Posterior vena cava (tissue), 2 donors: ENCODE data around the gene FBXO42. TPM values are rescaled to one million over a fixed set of nuclear protein-coding genes. Genes with fewer than 3 reads are reported as not detected.
"Not testable (repeated sequence)": the region's sequence is repeated elsewhere in the genome, so short reads cannot be mapped to it uniquely, and the experiment has no call there.

Source experiments
- DNase-seq: peaks from one replicate; pipeline ENCODE4 v3.0.0-alpha.2; 2020; ENCODE audit warnings: low spot score
- intact Hi-C, 2 donors: fragments of 100-400 bp; cut with DNase I; formaldehyde crosslinking; loops; one replicate each; pipeline versions ENCODE4 v1.14.1 to v1.14.2; 2022 to 2023
- total RNA-seq, 2 donors: library from RNA; stranded (reverse); fragmentation: NEBNext Ultra II Directional; extraction: Animal tissue kit (Norgen Biotek cat#: 25700); gene quantifications; one replicate each; pipeline ENCODE4 v1.2.1, GENCODE V29; 2021
- donor health status: DM: yes; HTN: yes; CAD: no.
- donor health status: DM: yes; HTN: yes; CAD: no.

The FBXO42 gene
- total RNA-seq, 2 donors from 2014 or later, result 17.8 to 20.8 TPM

DNA sequence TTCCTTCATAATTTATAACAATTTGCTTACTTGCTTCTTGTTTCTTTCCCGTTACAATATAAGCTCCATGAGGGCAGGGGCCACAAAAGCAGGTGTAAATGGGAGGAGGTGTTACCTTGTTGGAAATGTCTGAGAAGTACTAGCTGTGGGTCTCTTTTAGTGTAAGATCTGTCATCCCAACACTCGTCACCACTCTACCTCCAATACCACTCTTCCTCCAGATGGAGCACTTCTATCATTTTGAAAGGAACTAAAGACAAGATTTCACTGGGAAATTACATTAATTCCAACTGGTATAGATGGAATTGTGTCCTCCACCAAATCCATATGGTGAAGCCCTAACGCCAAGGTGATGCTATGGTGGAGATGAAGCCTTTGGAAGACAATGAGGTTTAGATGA, 62.3 kb downstream of the FBXO42 start:
- DNase-seq, result no peak
- intact Hi-C loops, result loop anchor here in 1 of 2 donors (5.0 kb wide), 1 partner anchor 38 kb away; no protein-coding TSS in a partner anchor

DNA sequence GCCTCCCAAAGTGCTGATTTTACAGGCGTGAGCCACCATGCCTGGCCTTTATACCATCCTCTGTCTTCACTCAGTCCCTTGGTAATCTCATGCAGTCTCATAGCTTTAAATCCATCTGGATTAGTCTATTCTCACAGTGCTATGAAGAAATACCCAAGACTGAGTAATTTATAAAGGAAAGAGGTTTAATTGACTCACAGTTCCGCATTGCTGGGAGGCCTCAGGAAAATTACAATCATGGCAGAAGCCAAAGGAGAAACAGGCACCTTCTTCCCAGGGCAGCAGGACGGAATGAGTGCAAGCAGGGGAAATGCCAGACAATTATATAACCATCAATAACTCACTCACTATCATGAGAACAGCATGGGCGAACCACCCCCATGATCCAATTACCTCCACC, 66.2 kb downstream of the FBXO42 start:
- DNase-seq, result no peak
- intact Hi-C loops, result no loop called here

DNA sequence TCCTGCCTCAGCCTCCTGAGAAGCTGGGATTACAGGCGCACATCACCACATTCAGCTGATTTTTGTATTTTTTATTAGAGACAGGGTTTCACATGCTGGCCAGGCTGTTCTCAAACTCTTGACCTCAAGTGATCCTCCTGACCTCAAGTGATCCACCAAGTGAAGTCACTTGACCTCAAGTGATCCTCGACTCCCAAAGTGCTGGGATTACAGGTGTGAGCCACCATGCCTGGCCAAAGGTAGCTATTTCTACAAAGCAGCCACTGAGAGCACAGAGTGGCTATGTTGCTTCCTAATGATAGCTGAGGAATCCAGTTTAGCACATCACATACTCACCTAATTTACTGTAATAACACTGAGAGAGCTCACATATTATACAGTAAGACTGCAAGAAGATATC, 70.5 kb downstream of the FBXO42 start:
- no peak for DNase-seq
- intact Hi-C loops, result no loop called here

DNA sequence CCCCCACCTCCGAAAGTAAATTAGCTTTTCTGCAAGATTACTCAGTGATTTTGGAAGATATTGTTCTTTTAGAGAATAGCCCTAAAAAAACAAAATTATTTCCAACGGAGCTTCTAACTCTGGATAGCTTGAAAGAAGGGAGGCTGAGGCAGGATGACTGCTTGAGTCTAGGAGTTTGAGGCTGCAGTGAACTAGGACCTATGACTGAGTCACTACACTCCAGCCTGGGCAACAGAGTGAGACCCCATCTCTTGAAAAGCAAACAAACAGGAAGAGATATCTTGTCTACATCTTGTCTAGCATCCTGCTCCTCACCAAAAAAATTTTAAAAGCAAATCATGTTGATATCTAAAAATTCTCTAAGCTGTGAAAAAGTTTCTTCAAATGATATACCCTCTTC, 73.1 kb downstream of the FBXO42 start:
- no peak for DNase-seq
- intact Hi-C loops, result no loop called here

DNA sequence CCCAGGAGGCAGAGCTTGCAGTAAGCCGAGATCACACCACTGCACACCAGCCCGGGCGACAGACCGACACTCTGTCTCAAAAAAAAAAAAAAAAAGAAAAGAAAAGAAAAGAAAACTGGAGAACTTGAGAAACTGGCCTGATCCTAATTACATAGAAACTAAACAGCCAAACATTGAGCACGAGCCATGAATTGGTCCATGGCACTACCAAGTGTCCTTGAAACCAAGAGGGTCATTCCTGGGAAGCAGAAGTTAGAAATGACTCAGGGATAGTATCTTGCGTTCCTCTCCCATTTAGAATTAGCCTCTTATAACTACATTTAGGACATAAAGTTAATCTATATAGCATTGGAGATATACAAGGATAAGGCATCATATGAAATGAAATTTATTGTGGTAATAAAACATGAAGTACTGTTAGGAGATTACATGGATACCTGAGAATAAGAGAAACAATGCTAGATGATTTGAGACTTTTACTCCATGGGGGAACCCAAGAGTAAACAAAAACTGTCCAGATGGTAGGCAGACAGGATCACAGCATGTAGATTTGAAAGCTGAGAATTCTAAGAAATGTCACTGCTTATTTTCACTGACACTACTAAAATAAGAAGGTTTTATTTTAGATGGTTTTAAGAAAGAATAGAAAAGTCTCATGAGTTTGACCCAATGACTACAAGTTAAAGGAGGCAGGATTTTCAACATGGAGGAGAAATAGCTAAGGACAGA, 75.8 kb downstream of the FBXO42 start:
- intact Hi-C loops, result no loop called here
- no peak for DNase-seq

GRCh38 chr1:16275591-16275990, 76.7 kb downstream of the FBXO42 start:
- intact Hi-C loops, result no loop called here
- no peak for DNase-seq

DNA sequence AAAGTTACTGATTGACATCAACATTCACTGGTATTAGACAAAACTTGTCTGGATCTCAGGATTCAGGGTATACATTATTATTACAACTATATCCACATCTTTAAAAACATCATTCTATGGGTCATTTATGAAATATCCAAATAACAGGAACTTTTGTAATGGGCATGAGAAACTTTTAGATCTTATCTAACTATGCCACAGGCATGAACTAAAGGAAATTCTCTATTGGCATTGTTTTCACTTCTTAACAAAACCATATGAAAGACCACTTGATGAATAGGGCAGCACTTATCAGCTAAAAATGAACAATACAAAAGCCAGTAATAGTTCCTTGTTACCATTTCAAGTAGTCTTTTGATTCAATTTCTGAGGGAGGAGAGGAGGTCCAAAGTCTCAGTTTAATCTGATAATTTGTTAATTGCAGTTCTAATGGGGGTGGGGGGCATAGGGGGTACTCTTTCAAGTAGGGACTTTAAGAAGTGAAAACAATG, 84.5 kb downstream of the FBXO42 start:
- intact Hi-C loops, result no loop called here

DNA sequence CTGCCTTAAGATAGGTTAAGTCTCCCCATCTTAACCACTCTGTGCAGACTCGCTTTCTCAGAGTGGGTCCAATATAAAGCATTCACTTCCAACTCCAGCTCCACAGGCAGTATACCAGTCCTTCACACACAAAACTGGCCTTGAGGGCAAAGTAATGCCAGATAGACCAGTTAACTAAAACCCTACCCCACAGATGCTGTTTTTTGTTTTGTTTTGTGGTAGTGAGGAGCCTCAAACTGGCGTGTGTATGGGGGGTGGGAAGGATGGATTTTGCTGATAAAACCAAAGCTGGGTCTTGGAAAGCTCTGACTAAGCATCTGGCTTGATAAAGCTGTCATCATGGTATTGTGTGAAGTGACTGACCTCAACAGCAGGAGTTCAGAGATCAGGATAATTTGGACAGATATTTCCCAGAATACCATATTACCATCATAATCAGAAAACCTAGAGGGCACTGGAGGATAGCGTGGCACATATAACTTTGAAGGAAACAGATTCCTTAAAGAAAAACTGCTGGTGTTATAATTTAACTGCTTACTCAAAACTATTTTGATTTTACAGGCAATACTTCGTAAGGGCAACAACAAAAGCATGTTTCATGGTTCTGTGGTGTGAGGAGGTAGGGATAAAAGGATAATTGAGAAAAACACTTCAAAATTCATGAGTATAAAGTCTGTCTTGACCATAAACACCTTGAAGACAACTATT, 85.7 kb downstream of the FBXO42 start:
- intact Hi-C loops, result no loop called here
- no peak for DNase-seq

More for the DNA sequence above, 84.5 kb downstream of the FBXO42 start:
- no peak for DNase-seq

GRCh38 chr1:16262067-16262466, 90.2 kb downstream of the FBXO42 start:
- DNase-seq, result no peak
- intact Hi-C loops, result loop anchor here in 1 of 2 donors (5.0 kb wide), 1 partner anchor 40 kb away; no protein-coding TSS in a partner anchor

DNA sequence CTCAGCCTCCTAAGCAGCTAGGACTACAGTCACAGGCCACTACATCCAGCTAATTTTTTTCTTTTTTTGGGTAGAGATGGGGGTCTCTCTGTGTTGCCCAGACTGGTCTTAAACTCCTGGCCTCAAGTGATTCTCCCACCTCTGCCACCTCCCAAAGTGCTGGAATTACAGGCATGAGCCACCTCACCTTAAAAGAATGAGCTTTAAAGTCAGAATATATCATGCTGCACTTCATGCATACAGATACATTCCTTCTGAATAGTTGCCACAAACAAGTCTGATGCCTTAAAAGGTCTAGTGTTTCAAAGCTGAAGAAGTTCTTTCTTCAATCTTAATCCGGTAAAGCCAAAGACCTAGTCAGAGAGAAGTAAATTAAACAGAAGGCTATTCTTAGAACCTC, 91.5 kb downstream of the FBXO42 start:
- intact Hi-C loops, result loop anchor here in 1 of 2 donors (5.0 kb wide), 1 partner anchor 41 kb away; no protein-coding TSS in a partner anchor
- DNase-seq, result no peak

DNA sequence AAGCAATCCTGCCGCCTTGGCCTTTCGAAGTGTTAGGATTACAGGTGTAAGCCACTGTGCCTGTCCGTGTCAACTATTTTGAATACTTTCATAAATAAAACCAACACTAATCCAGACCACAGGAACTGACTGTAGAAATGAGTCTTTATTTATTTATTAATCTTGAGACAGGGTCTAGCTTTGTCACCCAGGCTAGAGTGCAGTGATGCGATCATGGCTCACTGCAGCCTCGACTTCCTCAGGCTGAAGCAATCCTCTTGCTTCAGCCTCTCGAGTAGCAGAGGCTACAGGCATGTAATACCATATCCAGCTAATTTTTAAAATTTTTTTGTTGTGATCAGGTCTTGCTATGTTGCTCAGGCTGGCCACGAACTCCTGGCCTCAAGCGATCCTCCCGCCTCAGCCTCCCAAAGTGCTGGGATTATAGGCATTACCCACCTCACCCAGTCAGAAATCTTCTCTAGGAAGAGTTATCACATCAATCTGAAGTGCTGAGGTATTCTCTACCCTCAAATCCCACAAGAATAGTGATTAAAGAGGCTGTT, 93.6 kb downstream of the FBXO42 start:
- no peak for DNase-seq
- intact Hi-C loops, result no loop called here

- DNase-seq, result no peak
- intact Hi-C loops, result no loop called here
Measured at GRCh38 chr1:16257968-16258367, 94.3 kb downstream of the FBXO42 start.

GRCh38 chr1:16257556-16257955, 94.7 kb downstream of the FBXO42 start:
- intact Hi-C loops, DNase-seq: not testable (repeated sequence)

- DNase-seq, result no peak
- intact Hi-C loops, result no loop called here
Measured at GRCh38 chr1:16256478-16256877, 95.8 kb downstream of the FBXO42 start.

DNA sequence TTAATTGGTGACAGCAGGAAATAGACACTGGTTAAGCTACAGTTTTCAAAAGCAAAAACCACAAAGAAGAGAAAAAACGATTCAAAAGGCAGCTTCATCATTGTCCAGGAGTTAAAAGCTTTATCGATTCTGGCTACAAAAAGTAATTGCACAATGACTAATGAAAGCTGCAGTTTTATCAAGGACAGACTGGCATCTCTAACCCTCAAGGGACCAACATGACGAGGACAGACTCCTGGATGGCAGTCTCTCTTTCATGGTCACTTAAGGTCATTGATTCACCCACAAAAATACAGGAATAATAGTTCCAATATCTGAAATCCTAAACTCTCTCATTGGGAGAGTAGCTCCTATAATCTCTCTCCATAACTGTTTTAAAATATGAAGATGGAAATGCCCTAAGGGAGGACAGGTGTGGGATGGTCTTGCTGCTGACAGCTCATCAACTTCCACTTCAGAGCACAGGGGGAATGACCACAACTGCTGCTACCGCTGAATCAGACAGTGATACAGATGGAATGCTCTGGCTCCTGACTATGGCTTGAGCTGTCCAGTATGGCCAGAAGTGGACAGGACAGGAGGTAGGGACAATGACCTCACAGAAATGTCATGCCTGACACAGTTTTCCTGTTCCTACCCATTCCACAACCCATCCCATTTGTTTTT, 97.9 kb downstream of the FBXO42 start:
- no peak for DNase-seq
- intact Hi-C loops, result loop anchor here in 1 of 2 donors (5.0 kb wide), 1 partner anchor 38 kb away; no protein-coding TSS in a partner anchor

- intact Hi-C loops, result loop anchor here in 1 of 2 donors (5.0 kb wide), 1 partner anchor 39 kb away; no protein-coding TSS in a partner anchor
- no peak for DNase-seq
Measured at GRCh38 chr1:16253332-16253922, 98.9 kb downstream of the FBXO42 start.

DNA sequence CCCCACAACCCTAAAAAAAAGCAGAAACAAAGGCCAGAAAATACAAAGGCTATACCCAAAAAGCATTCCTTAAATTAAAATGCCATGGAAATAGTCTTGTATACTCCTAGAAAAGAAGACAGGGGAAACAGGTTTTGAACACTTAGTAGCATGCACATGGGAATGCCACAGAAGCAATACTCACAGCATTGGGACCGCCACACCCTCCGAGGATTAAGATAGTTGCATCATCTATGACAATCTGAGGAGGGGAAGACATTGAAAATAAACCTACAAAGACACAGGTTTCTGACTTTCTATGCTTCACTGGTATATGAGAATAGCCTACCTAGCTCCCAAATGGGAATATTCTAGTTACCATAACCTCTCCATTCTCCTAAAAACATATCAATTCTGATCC, 99.4 kb downstream of the FBXO42 start:
- no peak for DNase-seq
- intact Hi-C loops, result loop anchor here in 1 of 2 donors (5.0 kb wide), 1 partner anchor 39 kb away; no protein-coding TSS in a partner anchor

DNA sequence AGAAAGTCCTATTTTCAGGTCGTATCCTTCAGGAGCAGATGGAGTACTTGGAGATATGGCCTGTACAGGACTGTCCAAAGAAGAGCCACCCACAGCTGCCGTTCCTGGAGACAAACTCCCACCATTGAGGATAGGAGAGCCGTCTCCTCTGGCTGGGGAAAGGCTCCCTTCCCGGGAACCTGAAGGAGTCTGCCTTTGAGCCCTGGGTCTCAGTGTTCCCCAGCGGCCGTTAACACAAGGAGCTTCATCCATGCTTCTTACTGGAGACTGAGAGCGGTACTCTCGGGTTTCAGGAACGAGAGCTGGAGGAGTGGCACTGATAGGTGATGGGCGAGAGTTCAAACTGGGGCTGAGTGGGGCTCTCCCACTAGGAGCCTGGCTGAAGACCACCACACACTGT, 100.9 kb downstream of the FBXO42 start:
- no peak for DNase-seq
- intact Hi-C loops, result loop anchor here in 1 of 2 donors (5.0 kb wide), 1 partner anchor 41 kb away; no protein-coding TSS in a partner anchor
